NCI-H82 treated with DMSO at 0.1 percent for 48 hours (cell line): ENCODE measurements around the gene AKAP13.

Experiments
- DNase-seq: peaks from one replicate; lab custom pipeline; 2025; ENCODE audit not compliant: unreplicated experiment; lab: John Stamatoyannopoulos, UW

The AKAP13 gene

GRCh38 chr15:85555875-85556617 is 175.6 kb downstream of the AKAP13 start:
- DNase-seq: no peak

GRCh38 chr15:85556618-85556895 is 176.2 kb downstream of the AKAP13 start:
- DNase-seq: no peak

DNA sequence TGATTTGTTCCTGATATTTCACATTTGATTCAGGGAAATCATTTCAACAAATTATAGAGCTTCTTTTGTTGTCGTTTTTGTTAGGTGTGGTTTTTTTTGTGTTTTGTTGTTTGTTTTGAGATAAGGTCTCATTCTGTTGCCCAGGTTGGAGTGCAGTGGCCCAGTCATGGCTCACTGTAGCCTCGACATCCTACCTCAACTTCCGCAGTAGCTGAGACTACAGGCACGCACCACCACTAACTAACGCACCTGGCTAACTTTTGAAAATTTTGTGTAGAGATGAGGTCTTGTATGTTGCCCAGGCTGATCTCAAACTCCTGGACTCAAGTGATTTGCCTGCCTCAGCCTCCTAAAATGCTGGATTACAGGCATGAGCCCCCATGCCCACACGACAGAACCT is 177.0 kb downstream of the AKAP13 start:
- DNase-seq: no peak

GRCh38 chr15:85558848-85559247 is 178.4 kb downstream of the AKAP13 start:
- no peak for DNase-seq

DNA sequence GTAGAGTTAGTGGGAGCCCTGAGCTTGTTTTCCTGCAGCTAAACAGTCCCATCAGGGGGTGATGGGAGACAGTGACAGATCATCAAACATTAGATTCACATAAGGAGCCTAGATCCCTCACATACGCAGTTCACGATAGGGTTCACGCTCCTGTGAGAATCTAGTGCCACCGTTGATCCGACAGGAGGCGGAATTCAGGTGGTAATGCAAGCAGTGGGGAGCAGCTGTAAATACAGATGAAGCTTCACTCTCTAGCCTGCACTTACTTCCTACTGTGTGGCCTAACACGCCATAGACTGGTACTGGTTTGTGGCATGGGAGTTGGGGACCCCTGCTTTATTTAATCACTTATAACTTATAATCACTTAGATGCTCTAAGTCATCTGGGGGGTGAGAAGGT is 179.1 kb downstream of the AKAP13 start:
- DNase-seq: no peak

DNA sequence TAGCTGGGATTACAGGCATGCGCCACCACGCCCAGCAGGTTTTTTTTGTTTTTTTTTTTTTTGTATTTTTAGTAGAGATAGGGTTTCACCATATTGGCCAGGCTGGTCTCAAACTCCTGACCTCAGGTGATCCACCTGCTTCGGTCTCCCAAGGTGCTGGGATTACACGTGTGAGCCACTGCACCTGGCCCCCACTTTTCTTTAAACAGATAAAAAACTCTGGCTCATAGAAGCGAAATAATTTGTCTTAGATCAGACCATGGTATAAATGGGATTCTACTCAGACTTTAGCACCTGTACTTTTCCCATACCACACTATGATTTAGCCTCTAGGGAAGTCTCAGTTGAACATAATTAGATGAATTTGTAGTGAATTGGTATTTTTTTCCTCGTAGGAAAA is 182.4 kb downstream of the AKAP13 start:
- no peak for DNase-seq

GRCh38 chr15:85563328-85563727 is 182.9 kb downstream of the AKAP13 start:
- DNase-seq: no peak

GRCh38 chr15:85563731-85564130 is 183.3 kb downstream of the AKAP13 start:
- DNase-seq: no peak

DNA sequence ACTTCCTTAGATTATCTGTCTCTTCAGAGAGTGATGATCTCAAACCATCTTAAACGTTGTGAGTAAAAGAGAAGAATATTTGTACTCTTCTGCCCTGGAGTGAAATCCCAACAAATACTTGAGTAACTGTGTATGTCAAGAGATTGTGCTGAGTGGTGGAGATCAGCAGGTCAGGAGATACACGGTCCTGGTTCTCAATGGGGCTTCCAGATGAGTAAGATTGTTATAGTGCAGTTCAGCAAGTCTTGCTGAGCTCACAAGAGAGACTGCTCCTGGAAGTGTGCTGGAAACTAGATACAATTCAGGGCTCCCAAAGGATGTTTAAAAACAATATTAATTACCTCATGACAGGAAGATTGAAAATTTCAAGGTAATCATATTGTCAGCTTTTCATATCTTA is 184.3 kb downstream of the AKAP13 start:
- no peak for DNase-seq

DNA sequence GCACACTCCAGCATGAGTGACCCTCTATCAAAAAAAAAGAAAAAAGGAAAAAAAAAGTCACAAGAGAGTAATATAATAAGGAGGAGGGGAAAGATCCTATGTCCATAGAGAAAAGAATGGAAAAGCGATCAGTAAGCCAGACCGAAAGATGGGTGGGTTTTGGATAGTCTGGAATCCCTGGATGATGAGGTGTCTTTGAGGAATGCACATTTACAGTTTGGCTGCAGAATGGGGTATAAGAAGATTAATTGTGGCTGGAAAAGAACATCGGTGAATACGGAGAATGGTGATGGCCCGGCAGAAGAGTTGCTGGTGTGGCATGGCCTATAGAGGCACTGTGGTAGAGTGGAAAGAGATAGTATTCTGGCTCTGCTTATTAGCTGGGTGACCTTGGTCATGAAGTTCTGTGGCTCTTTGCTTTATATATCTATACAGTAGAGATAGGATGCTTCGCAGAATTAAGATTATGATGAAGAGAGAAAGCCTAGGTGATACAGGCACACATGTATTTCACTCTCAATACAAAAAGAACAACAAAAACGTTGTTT is 187.9 kb downstream of the AKAP13 start:
- DNase-seq: no peak

- no peak for DNase-seq
These were observed 189.9 kb downstream of the AKAP13 start for GRCh38 chr15:85570336-85570735.

- no peak for DNase-seq
These were observed 191.4 kb downstream of the AKAP13 start for GRCh38 chr15:85571780-85572179.

GRCh38 chr15:85576392-85576791 is 196.0 kb downstream of the AKAP13 start:
- DNase-seq: no peak

DNA sequence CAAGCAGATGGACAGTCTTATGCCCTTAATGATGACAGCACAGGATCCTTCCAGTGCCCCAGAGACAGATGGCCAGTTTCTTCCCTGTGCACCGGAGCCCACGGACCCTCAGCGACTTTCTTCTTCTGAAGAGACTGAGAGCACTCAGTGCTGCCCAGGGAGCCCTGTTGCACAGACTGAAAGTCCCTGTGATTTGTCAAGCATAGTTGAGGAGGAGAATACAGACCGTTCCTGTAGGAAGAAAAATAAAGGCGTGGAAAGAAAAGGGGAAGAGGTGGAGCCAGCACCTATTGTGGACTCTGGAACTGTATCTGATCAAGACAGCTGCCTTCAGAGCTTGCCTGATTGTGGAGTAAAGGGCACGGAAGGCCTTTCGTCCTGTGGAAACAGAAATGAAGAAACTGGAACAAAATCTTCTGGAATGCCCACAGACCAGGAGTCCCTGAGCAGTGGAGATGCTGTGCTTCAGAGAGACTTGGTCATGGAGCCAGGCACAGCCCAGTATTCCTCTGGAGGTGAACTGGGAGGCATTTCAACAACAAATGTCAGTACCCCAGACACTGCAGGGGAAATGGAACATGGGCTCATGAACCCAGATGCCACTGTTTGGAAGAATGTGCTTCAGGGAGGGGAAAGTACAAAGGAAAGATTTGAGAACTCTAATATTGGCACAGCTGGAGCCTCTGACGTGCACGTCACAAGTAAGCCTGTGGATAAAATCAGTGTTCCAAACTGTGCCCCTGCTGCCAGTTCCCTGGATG is 198.7 kb downstream of the AKAP13 start:
- no peak for DNase-seq

GRCh38 chr15:85579957-85580694 is 199.7 kb downstream of the AKAP13 start:
- no peak for DNase-seq

- no peak for DNase-seq
These were observed 200.5 kb downstream of the AKAP13 start for GRCh38 chr15:85580879-85581278.

DNA sequence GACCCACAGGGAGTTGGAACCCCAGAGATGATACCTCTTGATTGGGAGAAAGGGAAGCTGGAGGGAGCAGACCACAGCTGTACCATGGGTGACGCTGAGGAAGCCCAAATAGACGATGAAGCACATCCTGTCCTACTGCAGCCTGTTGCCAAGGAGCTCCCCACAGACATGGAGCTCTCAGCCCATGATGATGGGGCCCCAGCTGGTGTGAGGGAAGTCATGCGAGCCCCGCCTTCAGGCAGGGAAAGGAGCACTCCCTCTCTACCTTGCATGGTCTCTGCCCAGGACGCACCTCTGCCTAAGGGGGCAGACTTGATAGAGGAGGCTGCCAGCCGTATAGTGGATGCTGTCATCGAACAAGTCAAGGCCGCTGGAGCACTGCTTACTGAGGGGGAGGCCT is 201.1 kb downstream of the AKAP13 start:
- no peak for DNase-seq

GRCh38 chr15:85582131-85583079 is 202.0 kb downstream of the AKAP13 start:
- DNase-seq: no peak

DNA sequence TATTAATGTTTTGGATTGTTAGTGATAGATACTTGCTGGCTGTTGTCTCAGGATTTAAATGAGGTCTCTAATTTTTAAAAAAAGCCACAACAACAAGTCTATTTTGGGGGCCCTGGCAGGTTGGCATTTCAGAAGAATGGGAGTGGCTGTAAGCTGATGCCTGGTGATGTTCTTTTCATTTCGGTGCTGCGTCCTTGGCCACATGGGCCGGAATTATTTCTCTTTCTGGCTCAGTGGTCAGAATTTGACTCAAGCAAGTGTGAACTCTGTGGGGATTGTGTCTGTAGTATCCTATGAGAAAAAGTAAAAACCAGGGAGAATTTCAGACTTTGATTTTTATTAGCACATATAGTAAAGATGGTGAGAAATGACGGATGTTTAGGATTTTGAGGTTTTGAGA is 203.0 kb downstream of the AKAP13 start:
- DNase-seq: no peak

- DNase-seq: no peak
These were observed 203.6 kb downstream of the AKAP13 start for GRCh38 chr15:85583923-85584390.

DNA sequence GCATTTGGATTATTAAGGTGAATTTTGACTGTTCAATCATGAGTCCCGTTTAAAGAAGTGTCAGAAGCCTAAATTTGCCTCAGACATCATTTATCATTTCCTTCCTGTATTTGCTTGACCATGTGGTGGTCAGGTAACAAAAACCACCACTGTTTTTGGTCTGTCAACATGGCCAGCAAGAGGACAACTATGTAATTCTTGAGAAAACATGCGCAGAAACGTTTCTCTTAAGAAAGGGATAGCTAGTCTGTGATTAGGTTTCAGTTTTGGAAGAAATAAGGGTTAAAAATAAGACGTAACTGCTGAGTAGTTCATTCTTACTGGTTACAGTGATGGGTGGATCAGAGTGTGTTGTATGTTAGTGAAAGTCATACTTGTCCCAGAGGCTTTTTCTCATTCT is 204.5 kb downstream of the AKAP13 start:
- no peak for DNase-seq
